Skeletal muscle tissue (tissue), 4 donors: ENCODE measurements around the gene STMN3. TPM values are rescaled to one million over a fixed set of nuclear protein-coding genes. Genes with fewer than 3 reads are reported as not detected.

Experiments
- H3K27ac ChIP-seq: one replicate; pipeline ENCODE4 v1.7.0; 2013; ENCODE audit warnings: mild to moderate bottlenecking, low read depth, low read length, inconsistent platforms
- H3K27me3 ChIP-seq, 3 donors: one replicate each; pipeline ENCODE4 v1.7.0; 2013; ENCODE audit warnings: low read length in 3 of 3; ENCODE audit not compliant: control insufficient read depth in 3 of 3, insufficient read depth in 3 of 3
- H3K36me3 ChIP-seq, 3 donors: one replicate each; pipeline ENCODE4 v1.7.0; 2013; ENCODE audit warnings: low read length in 3 of 3; ENCODE audit not compliant: control insufficient read depth in 3 of 3, insufficient read depth in 3 of 3
- H3K4me1 ChIP-seq, 3 donors: one replicate each; pipeline ENCODE4 v1.7.0; 2013; ENCODE audit warnings: low read length in 3 of 3, mild to moderate bottlenecking in 3 of 3; ENCODE audit not compliant: control insufficient read depth in 3 of 3, insufficient read depth in 3 of 3
- H3K4me3 ChIP-seq, 3 donors: one replicate each; pipeline ENCODE4 v1.7.0; 2013; ENCODE audit warnings: low read length in 3 of 3
- H3K9ac ChIP-seq, 3 donors: one replicate each; pipeline ENCODE4 v1.7.0; 2013; ENCODE audit warnings: low read length in 3 of 3, mild to moderate bottlenecking in 3 of 3, moderate library complexity in 2 of 3, low read depth in 1 of 3
- H3K9me3 ChIP-seq, 3 donors: one replicate each; pipeline ENCODE4 v1.7.0; 2013; ENCODE audit warnings: low read length in 3 of 3; ENCODE audit not compliant: control insufficient read depth in 3 of 3
- total RNA-seq: library from RNA; depleted of rRNA; stranded (reverse); fragments of >200 nt; gene quantifications from one replicate; pipeline ENCODE4 v1.2.3, GENCODE V29; 2014
- donor health status: Osteomylitis.

STMN3 gene
- total RNA-seq: 10.4 TPM

DNA sequence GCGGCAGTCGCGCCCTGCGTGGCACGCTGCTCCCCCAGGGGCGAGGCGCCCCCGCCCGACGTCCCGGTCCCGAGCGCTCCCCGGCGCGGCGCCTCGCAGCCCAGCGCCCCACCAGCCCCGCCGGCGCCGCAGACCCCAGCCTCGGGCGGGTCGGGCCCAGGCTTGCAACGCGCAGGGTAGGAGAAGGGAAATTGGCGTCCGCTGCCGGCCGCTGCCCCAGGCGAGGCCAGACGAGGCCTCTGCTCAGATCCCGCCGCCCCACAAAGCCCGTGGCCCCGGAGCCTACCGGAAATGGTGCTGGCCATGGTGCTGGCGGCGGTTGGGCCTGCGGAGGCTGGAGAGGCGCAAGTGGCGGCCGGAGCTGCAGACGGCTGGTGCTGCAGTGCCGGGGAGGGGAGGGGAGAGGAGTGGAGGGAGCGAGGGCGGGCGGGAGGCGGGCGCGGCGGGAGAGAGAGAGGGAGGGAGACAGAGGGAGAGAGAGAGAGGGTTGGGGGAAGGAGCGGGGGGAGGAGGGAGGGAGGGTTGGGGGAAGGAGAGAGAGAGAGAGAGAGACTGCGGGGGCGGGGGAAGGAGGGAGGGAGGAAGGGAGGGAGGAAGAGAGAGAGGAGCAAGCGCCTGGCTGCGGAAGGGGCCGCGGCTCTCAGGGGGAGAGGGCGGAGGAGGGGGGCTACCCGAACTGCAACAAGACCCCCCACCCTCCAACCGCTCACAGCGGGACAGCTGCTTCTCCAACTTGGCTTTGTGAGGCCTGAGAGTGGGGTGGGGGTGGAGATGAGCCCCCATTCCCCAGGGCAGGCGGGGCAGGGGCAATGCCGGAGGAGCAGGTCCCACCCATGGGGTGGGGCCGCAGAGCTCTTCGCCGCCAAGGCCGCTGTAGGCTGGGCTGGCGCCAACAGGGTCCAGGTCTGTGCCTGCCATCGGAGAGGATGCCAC lies at the start of gene STMN3:
Gene STMN3 (minus strand): TSS at position 384 of the 933 bp plus-strand sequence. CDS start 79 bp downstream, at position 305.
- Histone ChIP-seq H3K36me3 (no peaks in the 10 kb centered on the region), H3K4me1 (peaks cover 19 to 35% (median 26%) of the 10 kb centered on the region in 3 donors), H3K4me3 (peak within 1 kb of the TSS in 2 of 3 donors; percentile 41 to 46), H3K9me3 (no peaks in the 10 kb centered on the region), H3K9ac (peak within 1 kb of the TSS in 1 of 3 donors; percentile 50), H3K27ac (peak within 1 kb of the TSS; percentile 44), H3K27me3 (peaks cover 13 to 23% (median 16%) of the 10 kb centered on the region in 3 donors)

DNA sequence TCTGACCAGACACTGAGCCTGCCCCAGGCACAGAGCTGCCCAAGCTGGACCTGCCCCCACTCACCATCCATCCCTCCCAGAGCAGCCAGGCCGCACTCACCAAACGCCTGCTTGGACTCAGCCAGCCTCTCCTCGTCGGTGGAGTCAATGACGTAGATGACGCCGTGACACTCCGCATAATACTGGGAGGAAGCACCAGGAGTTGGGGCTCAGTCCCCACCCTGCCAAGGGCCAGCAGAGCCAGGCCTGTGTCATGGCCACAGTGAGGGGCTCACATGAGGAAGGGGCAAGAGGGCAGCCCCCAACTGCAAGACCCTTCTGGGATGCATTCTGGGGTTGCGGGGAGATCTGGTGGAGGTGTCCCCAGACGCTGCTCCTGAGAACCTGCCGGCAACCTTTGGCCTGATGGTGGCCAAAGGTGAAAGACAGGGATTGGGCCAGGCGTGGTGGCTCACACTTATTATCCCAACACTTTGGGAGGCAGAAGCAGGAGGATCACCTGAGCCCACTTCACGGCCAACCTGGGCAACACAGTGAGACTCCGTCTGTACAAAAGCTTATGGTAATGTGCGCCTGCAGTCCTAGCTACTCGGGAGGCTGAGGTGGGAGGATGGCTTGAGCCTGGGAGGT lies 48.9 kb upstream of the STMN3 start:
- Histone ChIP-seq H3K27ac (no peak overlapping the region), H3K27me3 (no peaks in the 10 kb centered on the region), H3K4me3 (no peak overlapping the region), H3K9ac (no peak overlapping the region), H3K36me3 (peaks cover 31 to 41% (median 37%) of the 10 kb centered on the region in 3 donors), H3K4me1 (peaks cover 35 to 41% (median 37%) of the 10 kb centered on the region in 3 donors), H3K9me3 (no peaks in the 10 kb centered on the region)

DNA sequence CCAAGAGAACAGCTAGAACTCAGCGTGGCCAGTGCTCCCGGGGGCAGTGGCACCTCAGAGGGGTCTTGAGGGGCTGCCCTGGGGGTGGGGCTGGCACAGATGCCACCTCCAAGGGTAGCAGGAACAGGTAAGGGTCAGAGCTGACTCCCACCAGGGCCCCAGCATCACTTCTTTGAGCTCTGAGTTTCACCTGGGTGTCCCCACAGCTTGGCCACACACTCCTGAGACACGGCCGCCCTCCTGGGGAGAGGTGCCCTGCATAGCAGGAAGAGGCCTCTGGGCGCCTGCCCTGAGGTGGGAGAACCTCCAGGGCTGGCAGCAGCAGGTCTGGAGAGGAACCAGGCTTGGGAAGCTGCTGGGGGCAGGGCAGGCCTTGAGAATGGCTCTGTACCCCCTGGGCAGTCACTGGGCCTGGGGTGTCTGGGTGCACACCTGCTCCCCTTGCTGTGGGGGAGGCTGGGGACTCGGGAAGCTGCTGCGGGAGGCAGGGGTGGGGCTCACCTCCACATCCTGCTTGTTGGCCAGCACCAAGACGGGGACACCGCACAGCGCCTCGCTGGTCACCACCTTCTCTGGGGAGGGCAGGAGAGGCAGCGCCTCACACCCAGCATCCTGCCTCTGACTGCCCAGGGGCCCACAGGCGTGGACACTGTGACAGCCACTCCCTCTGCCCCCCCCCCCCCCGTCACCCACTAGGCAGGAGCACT lies 48.3 kb upstream of the STMN3 start:
- Histone ChIP-seq H3K27me3 (no peaks in the 10 kb centered on the region), H3K9ac (no peak overlapping the region), H3K4me3 (no peak overlapping the region), H3K36me3 (peaks cover 31 to 36% (median 36%) of the 10 kb centered on the region in 3 donors), H3K27ac (no peak overlapping the region), H3K4me1 (peaks cover 35 to 41% (median 37%) of the 10 kb centered on the region in 3 donors), H3K9me3 (no peaks in the 10 kb centered on the region)

GRCh38 chr20:63701051-63701328 lies 47.8 kb upstream of the STMN3 start:
- Histone ChIP-seq H3K27ac (no peak overlapping the region), H3K4me3 (no peak overlapping the region), H3K9ac (no peak overlapping the region), H3K9me3 (no peaks in the 10 kb centered on the region), H3K27me3 (no peaks in the 10 kb centered on the region), H3K36me3 (peaks cover 26 to 32% (median 31%) of the 10 kb centered on the region in 3 donors), H3K4me1 (peaks cover 30 to 40% (median 35%) of the 10 kb centered on the region in 3 donors)

DNA sequence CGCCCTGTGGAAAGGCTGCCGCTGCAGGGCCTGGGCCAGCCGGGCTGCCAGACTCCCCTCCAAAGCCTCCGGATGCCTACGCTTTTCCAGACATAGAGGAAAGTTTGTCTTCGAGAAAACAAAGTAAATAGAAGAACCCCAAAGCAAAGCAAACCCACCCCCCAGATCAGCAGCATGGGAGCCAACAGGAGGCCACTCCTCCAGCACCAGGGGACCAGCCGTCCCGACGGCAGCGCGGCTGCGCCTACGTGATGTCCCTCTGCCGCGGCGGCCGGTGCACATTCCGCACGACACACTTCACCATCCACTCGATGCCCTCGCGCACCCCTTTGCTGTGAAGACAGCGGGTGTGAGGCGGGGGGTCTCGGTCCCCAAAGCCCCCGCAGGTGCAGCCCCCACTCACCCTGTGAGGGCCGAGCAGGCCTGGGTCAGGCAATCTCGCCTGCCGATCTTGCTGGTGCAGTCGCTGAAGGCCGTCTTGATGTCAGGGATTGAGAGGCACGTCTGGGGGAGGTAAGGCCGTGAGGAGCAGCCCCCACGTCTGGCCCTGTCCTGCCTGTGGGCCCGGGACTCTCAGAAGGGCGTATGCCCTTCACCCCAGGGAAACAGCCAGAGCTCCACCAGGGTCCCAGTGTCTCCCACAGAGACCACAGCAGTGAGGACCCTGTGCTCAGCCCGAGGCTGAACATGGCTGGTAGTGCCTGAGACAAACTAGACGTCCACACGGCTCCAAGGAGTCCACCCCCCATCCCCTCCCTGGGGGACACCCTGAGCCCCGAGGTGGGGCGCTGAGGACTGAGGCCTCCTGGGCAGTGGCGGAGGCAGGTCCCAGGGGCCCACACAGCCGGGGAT lies 47.2 kb upstream of the STMN3 start:
- H3K4me1 ChIP-seq: peaks cover 29 to 43% (median 39%) of the 10 kb centered on the region in 3 donors
- peak overlapping the region in 1 of 3 donors; percentile 16 for H3K9ac ChIP-seq
- no peaks in the 10 kb centered on the region for H3K27me3 ChIP-seq
- no peaks in the 10 kb centered on the region for H3K9me3 ChIP-seq
- peaks cover 21 to 28% (median 26%) of the 10 kb centered on the region in 3 donors for H3K36me3 ChIP-seq
- peak overlapping the region; percentile 72 for H3K27ac ChIP-seq
- H3K4me3 ChIP-seq: no peak overlapping the region

DNA sequence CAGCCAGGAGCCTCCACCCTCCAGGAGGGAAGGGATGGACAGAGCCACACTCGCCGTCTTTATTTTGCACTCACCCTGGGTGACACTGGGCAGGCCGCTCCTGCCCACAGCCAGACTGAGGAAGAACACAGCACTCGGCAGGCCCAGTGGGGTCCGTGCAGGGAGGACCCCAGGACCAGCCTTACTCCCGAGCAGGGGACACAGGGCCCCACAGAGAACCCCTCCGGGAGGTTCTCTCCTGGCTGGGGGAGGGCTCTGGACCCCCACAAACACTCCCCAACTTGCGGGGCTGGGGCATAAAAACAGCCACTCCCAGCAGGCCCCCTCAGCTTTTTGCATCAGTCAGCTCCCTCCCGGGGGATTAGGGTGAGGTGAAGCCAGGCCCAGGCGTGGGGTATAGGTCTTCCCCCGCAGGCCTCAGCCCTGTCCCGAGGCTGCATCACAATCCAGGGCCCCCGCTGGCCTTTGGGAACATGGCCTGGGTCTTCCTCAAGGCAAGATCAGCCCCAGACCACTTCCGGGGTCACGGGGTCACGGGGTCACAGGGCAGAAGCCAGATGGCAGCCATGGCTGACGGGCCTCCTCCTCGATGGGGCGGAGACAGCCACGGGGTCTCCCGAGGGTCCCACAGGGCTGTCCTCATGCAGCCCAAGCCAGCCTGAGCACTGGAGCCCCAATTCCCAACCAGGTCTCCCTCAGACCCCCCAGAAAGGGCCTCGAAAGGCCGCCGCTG lies 46.4 kb upstream of the STMN3 start:
- Histone ChIP-seq H3K4me1 (peaks cover 29 to 45% (median 41%) of the 10 kb centered on the region in 3 donors), H3K9me3 (no peaks in the 10 kb centered on the region), H3K4me3 (no peak overlapping the region), H3K27me3 (no peaks in the 10 kb centered on the region), H3K36me3 (peaks cover 13 to 22% (median 21%) of the 10 kb centered on the region in 3 donors), H3K9ac (peak overlapping the region in 2 of 3 donors; percentile 45 to 50), H3K27ac (peak overlapping the region; percentile 72)

DNA sequence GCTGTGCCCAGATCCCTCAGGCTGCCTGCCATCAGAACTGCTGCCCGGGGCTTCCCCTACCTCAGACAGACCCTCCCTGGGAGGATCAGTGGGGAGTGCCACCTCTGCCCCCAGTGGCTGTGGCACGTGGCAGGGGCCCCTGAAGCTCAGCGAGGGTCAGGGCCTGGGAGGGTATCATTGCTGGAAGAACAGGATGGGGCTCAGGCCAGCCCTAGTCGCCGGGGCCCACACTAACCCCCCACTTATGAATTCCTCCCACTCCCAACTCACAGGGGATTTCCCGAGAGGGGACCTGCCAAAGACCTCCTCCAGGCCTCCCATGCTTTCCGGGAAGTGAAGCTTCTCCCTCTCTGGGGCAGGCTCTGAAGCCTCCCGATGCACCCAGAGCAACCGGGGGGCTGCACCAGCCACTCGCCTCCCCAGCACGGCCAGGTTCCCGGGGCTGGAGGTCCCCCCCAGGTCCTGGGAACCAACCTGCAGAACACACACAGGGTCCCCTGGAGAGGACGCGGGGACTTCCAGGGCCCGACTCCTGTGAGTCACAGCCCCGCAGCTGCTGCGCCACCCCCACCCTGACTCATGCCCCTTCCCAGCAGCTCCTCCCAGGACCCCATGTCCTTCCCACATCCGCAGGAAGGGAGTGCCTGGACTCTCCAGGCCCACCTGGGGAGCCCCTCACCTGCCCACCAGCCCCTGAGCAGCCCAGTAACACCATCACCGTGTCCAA lies 45.7 kb upstream of the STMN3 start:
- Histone ChIP-seq H3K36me3 (peaks cover 6 to 19% (median 18%) of the 10 kb centered on the region in 3 donors), H3K9ac (peak overlapping the region in 2 of 3 donors; percentile 34 to 50), H3K9me3 (no peaks in the 10 kb centered on the region), H3K27ac (peak overlapping the region; percentile 72), H3K4me1 (peaks cover 29 to 45% (median 41%) of the 10 kb centered on the region in 3 donors), H3K27me3 (no peaks in the 10 kb centered on the region), H3K4me3 (no peak overlapping the region)

GRCh38 chr20:63697868-63698545 lies 44.8 kb upstream of the STMN3 start:
- H3K27ac ChIP-seq: peak overlapping the region; percentile 30
- H3K9me3 ChIP-seq: no peaks in the 10 kb centered on the region
- peaks cover 9 to 20% (median 18%) of the 10 kb centered on the region in 3 donors for H3K36me3 ChIP-seq
- no peaks in the 10 kb centered on the region for H3K27me3 ChIP-seq
- no peak overlapping the region for H3K9ac ChIP-seq
- H3K4me3 ChIP-seq: no peak overlapping the region
- peaks cover 29 to 45% (median 41%) of the 10 kb centered on the region in 3 donors for H3K4me1 ChIP-seq
